GM23338 (cell line): ENCODE data around the gene TTLL6. TPM values are rescaled to one million over a fixed set of nuclear protein-coding genes. Genes with fewer than 3 reads are reported as not detected.

Experiments
- ATAC-seq: fragments of 200-7000 bp; cut with Tn5 transposase; 3 replicates; pipeline ENCODE4 v1.9.1; 2020
- DNase-seq: peaks from one replicate; pipeline ENCODE4 v3.0.0-alpha.2; 2015; ENCODE audit warnings: low spot score
- H2AFZ ChIP-seq: fragments of 200-600 bp; sonication (generic); 2 replicates; pipeline ENCODE4 v1.8.0; 2016; ENCODE audit warnings: antibody characterized with exemption, mild to moderate bottlenecking, moderate library complexity
- H3F3A ChIP-seq: fragments of 200-600 bp; sonication (generic); replicated peaks from 2 replicates; pipeline ENCODE4 v1.8.0; 2017; ENCODE audit warnings: antibody characterized with exemption, mixed run types, low read depth
- H3K27ac ChIP-seq: fragments of 200-600 bp; sonication (generic); 2 replicates; pipeline ENCODE4 v1.6.1; 2016; ENCODE audit warnings: low read depth
- H3K27me3 ChIP-seq: fragments of 200-600 bp; sonication (generic); 2 replicates; pipeline ENCODE4 v1.8.0; 2016; ENCODE audit warnings: mild to moderate bottlenecking, mixed run types, moderate library complexity; ENCODE audit not compliant: insufficient read depth
- H3K36me3 ChIP-seq: fragments of 200-600 bp; sonication (generic); 2 replicates; pipeline ENCODE4 v1.8.0; 2016; ENCODE audit warnings: mild to moderate bottlenecking; ENCODE audit not compliant: insufficient read depth
- H3K4me1 ChIP-seq: fragments of 200-600 bp; sonication (generic); 2 replicates; pipeline ENCODE4 v1.8.0; 2016; ENCODE audit warnings: mild to moderate bottlenecking, moderate library complexity; ENCODE audit not compliant: insufficient read depth
- H3K4me2 ChIP-seq: fragments of 200-600 bp; sonication (generic); 2 replicates; pipeline ENCODE4 v1.7.1; 2017; ENCODE audit warnings: mixed run types
- H3K4me3 ChIP-seq: fragments of 200-600 bp; sonication (generic); 2 replicates; pipeline ENCODE4 v1.6.1; 2016; ENCODE audit warnings: mixed run types
- H3K79me2 ChIP-seq: fragments of 200-600 bp; sonication (generic); replicated peaks from 2 replicates; pipeline ENCODE4 v1.8.0; 2017; ENCODE audit warnings: mild to moderate bottlenecking; ENCODE audit not compliant: insufficient read depth
- H3K9me2 ChIP-seq: fragments of 200-600 bp; sonication (generic); 2 replicates; pipeline ENCODE4 v1.8.0; 2017; ENCODE audit not compliant: insufficient read depth
- H4K20me1 ChIP-seq: fragments of 200-600 bp; sonication (generic); replicated peaks from 2 replicates; pipeline ENCODE4 v1.8.0; 2017; ENCODE audit warnings: mild to moderate bottlenecking; ENCODE audit not compliant: insufficient read depth
- H3K27ac Mint-ChIP-seq: 2 replicates; pipeline ENCODE4 v1.8.0; 2020; ENCODE audit warnings: inconsistent platforms, mild to moderate bottlenecking, moderate library complexity, mixed read lengths
- H3K27me3 Mint-ChIP-seq: 3 replicates; pipeline ENCODE4 v1.8.0; 2022; ENCODE audit warnings: low read depth, mild to moderate bottlenecking, moderate library complexity, mixed read lengths, inconsistent platforms; ENCODE audit not compliant: insufficient read depth, poor library complexity
- H3K36me3 Mint-ChIP-seq: 3 replicates; pipeline ENCODE4 v1.8.0; 2021; ENCODE audit warnings: low read depth, mild to moderate bottlenecking, inconsistent platforms, moderate library complexity, mixed read lengths
- H3K4me1 Mint-ChIP-seq: 3 replicates; pipeline ENCODE4 v1.8.0; 2020; ENCODE audit warnings: mild to moderate bottlenecking, inconsistent platforms, mixed read lengths
- H3K4me3 Mint-ChIP-seq: 3 replicates; pipeline ENCODE4 v1.8.0; 2021; ENCODE audit warnings: moderate library complexity, mild to moderate bottlenecking, inconsistent platforms, mixed read lengths
- H3K9me3 Mint-ChIP-seq: 3 replicates; pipeline ENCODE4 v1.8.0; 2020; ENCODE audit warnings: moderate library complexity, mild to moderate bottlenecking, inconsistent platforms, mixed read lengths
- CREB1 ChIP-seq: fragments of 250-450 bp; sonication (Bioruptor Pico); IDR thresholded peaks from 2 replicates; pipeline ENCODE4 v1.5.0; 2020; ENCODE audit warnings: low read depth, mild to moderate bottlenecking, moderate library complexity
- ETS1 ChIP-seq: IDR thresholded peaks from 2 replicates; pipeline ENCODE4 v1.6.1; 2016; ENCODE audit warnings: antibody characterized with exemption
- EZH2 ChIP-seq: fragments of 200-600 bp; sonication (generic); IDR thresholded peaks from one replicate; pipeline ENCODE4 v1.8.0; 2017; ENCODE audit warnings: antibody characterized with exemption, mild to moderate bottlenecking, low read depth; ENCODE audit not compliant: unreplicated experiment
- EZH2phosphoT487 ChIP-seq: fragments of 200-600 bp; sonication (generic); IDR thresholded peaks from one replicate; pipeline ENCODE4 v1.8.1; 2018; ENCODE audit warnings: antibody characterized with exemption; ENCODE audit not compliant: unreplicated experiment
- JUNB ChIP-seq: IDR thresholded peaks from one replicate; pipeline ENCODE4 v1.6.1; 2016; ENCODE audit warnings: antibody characterized with exemption; ENCODE audit not compliant: unreplicated experiment
- NANOG ChIP-seq: IDR thresholded peaks from 2 replicates; pipeline ENCODE4 v1.6.1; 2016; ENCODE audit warnings: antibody characterized with exemption, borderline replicate concordance
- POLR2AphosphoS5 ChIP-seq: IDR thresholded peaks from 2 replicates; pipeline ENCODE4 v1.6.1; 2016; ENCODE audit warnings: antibody characterized with exemption, low read depth
- REST ChIP-seq: IDR thresholded peaks from one replicate; pipeline ENCODE4 v1.6.1; 2018; ENCODE audit warnings: antibody characterized with exemption; ENCODE audit not compliant: unreplicated experiment
- STAT1 ChIP-seq: IDR thresholded peaks from one replicate; pipeline ENCODE4 v1.6.1; 2016; ENCODE audit warnings: antibody characterized with exemption; ENCODE audit not compliant: unreplicated experiment
- ZNF114 ChIP-seq: fragments of 250-450 bp; sonication (Bioruptor Pico); IDR thresholded peaks from 2 replicates; pipeline ENCODE4 v1.5.0; 2020; ENCODE audit warnings: mild to moderate bottlenecking, moderate library complexity
- ZNF331 ChIP-seq: fragments of 250-450 bp; sonication (Bioruptor Pico); IDR thresholded peaks from 2 replicates; pipeline ENCODE4 v1.5.0; 2020; ENCODE audit warnings: low read depth, mild to moderate bottlenecking, moderate library complexity
- ZNF462 ChIP-seq: fragments of 250-450 bp; sonication (Bioruptor Pico); IDR thresholded peaks from 2 replicates; pipeline ENCODE4 v1.5.0; 2020; ENCODE audit warnings: mild to moderate bottlenecking, moderate library complexity
- polyA plus RNA-seq: library from polyadenylated mRNA; unstranded; fragments of >200 nt; fragmentation: Nextera tagmentation; extraction: Ambion mirVana; gene quantifications from 2 replicates; pipeline ENCODE4 v1.2.1, GENCODE V29; 2016
- total RNA-seq: library from RNA; depleted of rRNA; stranded (reverse); fragments of >200 nt; shearing (Covaris generic); gene quantifications from 2 replicates; pipeline ENCODE4 v1.2.3, GENCODE V29; 2014

The TTLL6 gene
- total and polyA plus RNA-seq, 2 experiments from 2014 or later, result 1.9 to 4.7 TPM

- TF ChIP-seq ZNF462 (CRISPR knock-in tag), result no peak
- no peak for TF ChIP-seq REST
Measured at GRCh38 chr17:48800626-48801217, 16.3 kb downstream of the TTLL6 start (continued).

GRCh38 chr17:48799069-48799723 lies 17.8 kb downstream of the TTLL6 start:
- Histone ChIP-seq H3K4me2 (no peak overlapping the region), H3K27ac (no peak overlapping the region), H3K79me2 (no peaks in the 10 kb centered on the region), H3K4me3 (no peak overlapping the region), H3K27me3 (no peaks in the 10 kb centered on the region), H3F3A (0 out of 2 replicates have a peak, but pooled peaks cover 2% of the 10 kb centered on the region), H2AFZ (no peak overlapping the region), H3K36me3 (no peaks in the 10 kb centered on the region), H3K9me2 (no peaks in the 10 kb centered on the region), H4K20me1 (no peaks in the 10 kb centered on the region), H3K4me1 (no peaks in the 10 kb centered on the region)
- DNase-seq (no peak), ATAC-seq (no peak)
- H3K27ac Mint-ChIP-seq, result no peak overlapping the region
- TF ChIP-seq POLR2AphosphoS5 (no peak), STAT1 (no peak), EZH2phosphoT487 (no peak), ZNF331 (no peak), JUNB (no peak), NANOG (no peak), EZH2 (no peak), ZNF114 (CRISPR knock-in tag) (no peak), ETS1 (no peak), CREB1 (CRISPR knock-in tag) (no peak)
- no peaks in the 10 kb centered on the region for H3K4me1 Mint-ChIP-seq
- peaks cover 6% of the 10 kb centered on the region for H3K27me3 Mint-ChIP-seq
- no peaks in the 10 kb centered on the region for H3K36me3 Mint-ChIP-seq
- no peaks in the 10 kb centered on the region for H3K9me3 Mint-ChIP-seq
- H3K4me3 Mint-ChIP-seq, result no peak overlapping the region
